Measurements from ENCODE around the gene FBXL17.

FBXL17 gene

DNA sequence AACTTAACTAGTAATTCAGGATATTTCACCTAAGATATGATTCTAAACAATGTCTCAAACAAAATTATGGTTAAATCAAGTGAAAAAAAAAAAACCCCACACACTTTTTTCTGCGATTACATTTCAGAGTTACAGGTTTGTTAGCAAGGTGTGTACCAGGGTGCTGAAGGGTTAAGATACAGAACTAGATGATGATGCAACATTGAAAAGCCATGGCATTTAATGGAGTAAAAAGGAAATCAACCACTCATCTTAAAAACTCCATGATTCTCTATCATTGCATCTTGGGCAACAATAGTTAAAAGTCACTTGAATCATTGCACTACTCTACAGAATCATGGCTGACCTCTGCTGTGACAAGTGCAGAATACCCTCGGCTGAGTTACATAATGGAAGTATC, 440.9 kb downstream of the FBXL17 start:
- no peak for DNase-seq

GRCh38 chr5:107937651-107938355, 444.1 kb downstream of the FBXL17 start:
- no peak for DNase-seq

DNA sequence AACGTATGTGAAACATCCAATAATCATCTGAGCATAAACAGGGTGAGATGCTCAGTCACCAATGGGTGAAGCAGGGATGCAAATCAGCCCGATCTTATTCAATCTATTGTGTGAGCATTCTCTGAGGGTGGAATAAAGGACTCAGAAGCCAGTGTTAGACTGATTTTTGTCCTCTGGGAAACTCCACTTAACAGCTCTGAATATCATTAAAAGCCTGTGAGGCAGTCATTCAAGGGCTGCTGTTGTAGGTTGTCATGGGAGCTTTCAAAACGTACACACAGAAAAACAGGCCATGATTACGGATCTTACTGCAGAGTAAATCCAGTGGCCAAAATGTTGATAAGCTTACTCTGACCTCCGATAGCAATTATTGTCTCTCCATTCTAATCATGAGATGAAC, 444.7 kb downstream of the FBXL17 start:
- DNase-seq, result no peak

- no peak for DNase-seq
These were observed 445.4 kb downstream of the FBXL17 start for GRCh38 chr5:107936515-107936914.

- DNase-seq, result no peak
These were observed 446.3 kb downstream of the FBXL17 start for GRCh38 chr5:107935645-107936044.

GRCh38 chr5:107933326-107933725, 448.6 kb downstream of the FBXL17 start:
- no peak for DNase-seq

GRCh38 chr5:107930891-107931290, 451.0 kb downstream of the FBXL17 start:
- DNase-seq, result no peak

- DNase-seq, result no peak
These were observed 451.8 kb downstream of the FBXL17 start for GRCh38 chr5:107930092-107930491.

- no peak for DNase-seq
These were observed 452.8 kb downstream of the FBXL17 start for GRCh38 chr5:107929080-107929479.

DNA sequence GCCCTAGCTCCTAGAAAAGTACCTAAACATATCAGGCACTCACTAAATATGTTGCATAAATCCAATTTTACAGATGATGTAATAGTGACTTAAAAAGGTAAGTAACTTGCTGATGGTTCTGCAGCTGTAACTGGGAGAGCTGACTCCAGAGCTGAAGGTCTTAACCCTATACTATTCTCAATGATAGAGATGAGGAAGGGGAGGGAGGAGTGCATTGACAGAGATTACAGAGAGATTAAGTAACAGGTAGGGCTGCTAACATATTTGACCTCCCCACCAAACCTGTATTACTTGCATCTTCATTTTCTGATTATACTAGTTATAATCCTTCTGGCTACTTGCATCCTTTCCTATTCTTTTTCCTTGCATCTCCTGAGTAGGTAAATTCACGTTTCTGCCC, 455.8 kb downstream of the FBXL17 start:
- DNase-seq, result no peak

- no peak for DNase-seq
These were observed 456.7 kb downstream of the FBXL17 start for GRCh38 chr5:107925200-107925599.

DNA sequence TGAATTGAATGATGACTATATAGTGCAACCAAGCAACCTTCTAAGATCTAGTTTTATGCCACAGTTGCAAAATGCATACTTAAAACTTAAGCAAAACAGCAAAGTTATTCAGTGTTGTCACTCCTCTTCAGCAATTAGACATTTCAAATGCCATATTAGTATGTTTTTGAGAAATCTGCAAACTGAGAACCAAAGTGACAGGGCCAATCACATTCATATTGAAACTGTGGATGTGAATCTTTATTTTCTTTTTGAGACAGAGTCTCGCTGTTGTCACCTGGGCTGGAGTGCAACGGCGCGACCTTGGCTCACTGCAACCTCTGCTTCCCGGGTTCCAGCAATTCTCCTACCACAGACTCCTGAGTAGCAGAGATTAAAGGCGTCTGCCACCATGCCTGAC, 461.9 kb downstream of the FBXL17 start:
- no peak for DNase-seq

DNA sequence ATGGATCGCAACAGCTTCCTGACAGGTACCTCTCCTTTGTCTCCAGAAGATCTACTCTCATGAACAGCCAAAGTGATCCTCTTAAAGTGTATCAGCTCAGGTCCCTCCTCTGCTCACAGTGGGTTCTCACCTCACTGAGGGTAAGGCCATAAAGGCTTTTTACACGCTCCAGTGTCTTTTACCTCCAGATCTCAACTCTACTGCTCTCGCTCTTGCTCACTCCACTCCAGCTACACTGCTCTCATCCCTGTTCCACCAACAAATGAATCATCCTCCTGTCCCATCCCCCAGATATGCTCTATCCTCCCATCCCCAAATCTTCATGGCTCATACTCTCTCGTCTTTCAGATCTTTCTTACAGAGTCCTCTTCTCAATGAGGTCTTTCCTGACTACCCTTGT, 462.5 kb downstream of the FBXL17 start:
- no peak for DNase-seq

GRCh38 chr5:107917983-107918382, 463.9 kb downstream of the FBXL17 start:
- no peak for DNase-seq

GRCh38 chr5:107916731-107917725, 464.9 kb downstream of the FBXL17 start:
- no peak for DNase-seq

- DNase-seq, result no peak
These were observed 466.6 kb downstream of the FBXL17 start for GRCh38 chr5:107915176-107915812.

DNA sequence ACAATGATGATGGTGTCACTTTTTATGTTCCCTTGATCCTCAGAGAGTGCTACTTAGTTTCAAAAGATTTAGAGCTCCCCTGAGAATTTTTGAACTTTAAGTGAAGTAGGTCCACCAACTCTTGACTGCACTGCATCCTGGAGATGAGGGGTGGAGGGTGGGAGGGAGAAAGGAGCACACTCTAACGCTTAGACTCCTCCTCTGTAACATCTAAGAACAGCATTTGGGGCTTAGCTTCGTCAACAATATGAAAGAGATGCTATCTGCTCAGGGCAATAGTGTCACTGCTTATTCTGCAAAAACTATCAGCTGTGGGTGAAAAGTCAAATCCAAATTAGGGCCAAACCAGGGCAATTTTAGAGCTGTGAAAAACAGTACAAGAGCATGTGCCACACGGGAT, 468.4 kb downstream of the FBXL17 start:
- DNase-seq, result no peak

GRCh38 chr5:107900721-107901120, 481.2 kb downstream of the FBXL17 start:
- DNase-seq, result no peak

DNA sequence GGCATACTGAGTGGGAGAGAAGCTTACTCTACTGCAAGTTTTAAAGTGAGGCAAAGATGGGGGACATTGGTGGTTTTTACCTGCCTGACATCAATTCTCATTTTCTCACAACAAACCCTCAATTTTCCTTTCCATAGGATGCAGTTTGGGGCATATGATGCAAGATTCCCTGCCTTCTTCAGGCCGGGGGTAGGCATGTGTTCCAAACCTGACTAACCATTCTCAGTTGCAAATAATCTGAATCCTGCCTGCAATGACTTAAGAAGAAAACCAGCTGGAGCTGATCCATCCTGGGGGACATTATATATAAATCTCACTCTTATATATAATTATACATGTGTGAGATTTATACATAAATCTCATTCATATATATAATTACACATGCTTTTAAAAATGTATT, 487.5 kb downstream of the FBXL17 start:
- no peak for DNase-seq

- no peak for DNase-seq
These were observed 488.3 kb downstream of the FBXL17 start for GRCh38 chr5:107893642-107894041.

DNA sequence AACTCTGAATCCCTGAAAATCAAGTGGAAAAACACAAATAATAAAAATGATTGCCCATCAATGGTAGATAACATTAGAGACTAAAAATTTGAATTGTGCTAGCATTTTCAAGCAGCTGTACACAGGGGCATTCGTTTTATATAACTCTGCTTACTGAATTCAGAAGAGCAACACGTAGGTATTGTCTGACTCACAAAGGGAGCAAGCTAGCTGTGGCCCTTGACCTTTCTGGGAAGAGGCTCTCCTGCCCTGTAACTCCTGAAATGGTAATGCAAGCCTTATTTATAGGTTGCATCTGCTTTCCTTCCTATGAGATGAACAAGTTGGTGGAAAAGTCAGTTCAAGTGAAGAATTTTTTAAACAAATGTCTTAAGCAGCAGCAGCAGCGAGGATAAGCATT, 492.5 kb downstream of the FBXL17 start:
- no peak for DNase-seq

DNA sequence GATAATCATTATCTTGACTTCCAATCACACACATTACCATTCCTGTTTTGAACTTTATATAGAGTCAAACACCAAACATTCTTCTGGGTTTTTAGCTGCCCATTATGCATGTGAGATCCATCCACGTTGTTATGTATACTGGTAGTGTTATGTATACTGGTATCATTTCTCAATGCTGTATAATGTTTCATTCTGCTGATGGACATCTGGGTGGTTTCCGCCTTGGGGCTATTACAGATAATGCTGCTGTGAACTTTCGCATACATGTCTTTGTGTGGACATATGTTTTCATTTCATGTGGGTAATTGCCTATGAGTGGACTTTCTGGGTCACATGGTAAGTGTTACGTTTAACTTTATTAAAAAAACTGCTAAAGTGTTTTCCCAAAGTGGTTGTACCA, 493.4 kb downstream of the FBXL17 start:
- DNase-seq, result no peak

DNA sequence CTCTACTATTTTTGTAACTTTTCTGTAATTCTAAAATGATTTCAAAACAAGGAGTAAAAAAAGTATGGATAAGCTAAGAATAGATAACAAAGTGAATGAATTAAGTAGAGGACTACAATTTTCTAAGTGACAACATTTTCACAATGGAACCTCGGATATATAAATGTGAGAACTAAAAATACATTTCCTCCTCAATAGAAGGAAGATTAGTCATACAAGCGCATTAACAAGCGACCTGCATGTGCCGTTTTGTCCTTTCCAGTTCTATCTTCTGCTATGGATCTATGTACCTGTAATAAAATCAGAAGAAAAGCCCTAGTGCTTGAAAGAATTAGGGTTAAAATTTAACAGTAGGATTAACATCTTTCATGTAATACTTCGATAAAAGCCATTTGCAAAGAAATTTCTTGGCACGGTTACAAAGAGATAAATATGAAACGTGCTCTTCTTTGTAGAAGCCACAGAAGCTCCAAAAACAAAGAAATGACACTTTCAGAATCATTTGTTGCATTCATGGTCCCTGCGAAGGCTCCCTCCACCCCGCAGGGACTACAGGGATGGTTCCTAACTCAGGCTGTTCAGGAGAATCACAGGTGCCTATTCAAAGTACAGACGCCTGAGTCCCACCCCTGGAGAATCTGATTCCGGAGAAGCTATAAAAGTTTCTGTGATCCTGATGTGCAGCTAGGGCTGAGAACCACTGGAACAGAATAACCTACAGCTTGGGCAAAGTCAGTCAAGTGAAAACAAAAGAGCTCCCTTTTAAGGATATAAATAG, 494.5 kb downstream of the FBXL17 start:
- DNase-seq, result no peak
